Keratinocyte (primary cell): Measurements from ENCODE around the gene NUAK1.

Experiments used
- CTCF ChIP-seq, 3 experiments: IDR thresholded peaks in 1 of 3; conservative IDR thresholded peaks in 1 of 3; optimal IDR thresholded peaks in 1 of 3; 2 replicates in 2 of 3; 3 replicates in 1 of 3; pipeline versions ENCODE3 to v1.5.1; 2011; ENCODE audit warnings: low read length in 3 of 3, mild to moderate bottlenecking in 3 of 3, moderate library complexity in 2 of 3, control low read depth in 1 of 3, inconsistent platforms in 1 of 3; ENCODE audit not compliant: insufficient read depth in 2 of 3; ENCODE audit errors: extremely low read depth in 1 of 3
- EZH2 ChIP-seq: IDR thresholded peaks from one replicate; pipeline ENCODE4 v1.6.1; 2012; ENCODE audit warnings: inconsistent platforms, mild to moderate bottlenecking, low read length, moderate library complexity

GRCh38 chr12:106183735-106184134 is 45.0 kb upstream of the NUAK1 start:
- no peak for TF ChIP-seq CTCF (optimal IDR thresholded peaks at IDR 0.05 in 1 of 3, IDR thresholded peaks at IDR 0.05 in 1 of 3, conservative IDR thresholded peaks at IDR 0.05 in 1 of 3; ENCODE audit: extremely low read depth in 1 of 3, insufficient read depth in 2 of 3, low read length in 3 of 3)
- no peak for TF ChIP-seq EZH2
